ENCODE results near the gene LIPC. TPM values are rescaled to one million over a fixed set of nuclear protein-coding genes. Genes with fewer than 3 reads are reported as not detected.

The LIPC gene
- total RNA-seq, 1 donor from 2014 or later, result 3.6 TPM

GRCh38 chr15:58534556-58534955, 102.8 kb downstream of the LIPC start:
- intact Hi-C loops (cut with micrococcal nuclease), result no loop called here

GRCh38 chr15:58535337-58535736, 103.5 kb downstream of the LIPC start:
- intact Hi-C loops (cut with micrococcal nuclease), result no loop called here

GRCh38 chr15:58535894-58536293, 104.1 kb downstream of the LIPC start:
- intact Hi-C loops (cut with micrococcal nuclease), result no loop called here

GRCh38 chr15:58536414-58536813, 104.6 kb downstream of the LIPC start:
- intact Hi-C loops (cut with micrococcal nuclease), result no loop called here

- intact Hi-C loops (cut with micrococcal nuclease), result no loop called here
These were observed 105.2 kb downstream of the LIPC start for GRCh38 chr15:58537033-58537432.

- intact Hi-C loops (cut with micrococcal nuclease), result no loop called here
These were observed 106.5 kb downstream of the LIPC start for GRCh38 chr15:58538225-58538727.

GRCh38 chr15:58538901-58539300, 107.1 kb downstream of the LIPC start:
- intact Hi-C loops (cut with micrococcal nuclease), result no loop called here

GRCh38 chr15:58539548-58539947, 107.8 kb downstream of the LIPC start:
- intact Hi-C loops (cut with micrococcal nuclease), result no loop called here

GRCh38 chr15:58541410-58542087, 109.8 kb downstream of the LIPC start:
- intact Hi-C loops (cut with micrococcal nuclease), result no loop called here

GRCh38 chr15:58543664-58544335, 112.0 kb downstream of the LIPC start:
- intact Hi-C loops (cut with micrococcal nuclease), result no loop called here

GRCh38 chr15:58544756-58545155, 113.0 kb downstream of the LIPC start:
- intact Hi-C loops (cut with micrococcal nuclease), result loop anchor here (1.0 kb wide), 1 partner anchor 27 kb away; no protein-coding TSS in a partner anchor

- intact Hi-C loops (cut with micrococcal nuclease), result loop anchor here (1.0 kb wide), 1 partner anchor 28 kb away; no protein-coding TSS in a partner anchor
These were observed 113.7 kb downstream of the LIPC start for GRCh38 chr15:58545307-58546065.

GRCh38 chr15:58546066-58546591, 114.3 kb downstream of the LIPC start:
- intact Hi-C loops (cut with micrococcal nuclease), result no loop called here

- intact Hi-C loops (cut with micrococcal nuclease), result no loop called here
These were observed 115.1 kb downstream of the LIPC start for GRCh38 chr15:58546635-58547627.

GRCh38 chr15:58547628-58548307, 116.0 kb downstream of the LIPC start:
- intact Hi-C loops (cut with micrococcal nuclease), result no loop called here

- intact Hi-C loops (cut with micrococcal nuclease), result no loop called here
These were observed 116.7 kb downstream of the LIPC start for GRCh38 chr15:58548308-58549012.

- intact Hi-C loops (cut with micrococcal nuclease), result no loop called here
These were observed 117.4 kb downstream of the LIPC start for GRCh38 chr15:58549013-58549784.

GRCh38 chr15:58549785-58550074, 117.9 kb downstream of the LIPC start:
- intact Hi-C loops (cut with micrococcal nuclease), result no loop called here

Data from T-helper 2 cell treated with Interferon-gamma antibody and Interleukin-4, amounts not matched to agents 100 ng/mL and 5 ng/mL, for 36 hours (primary cell).